CD4-positive, CD25-positive, alpha-beta regulatory T cell (primary cell): ENCODE data around the gene PTPRN2. TPM values are rescaled to one million over a fixed set of nuclear protein-coding genes. Genes with fewer than 3 reads are reported as not detected.
A peak's percentile ranks its signal among the peaks of the same experiment; 100 is the strongest.

Source experiments
- ATAC-seq, 2 donors: fragments of 150-1000 bp; cut with Tn5 transposase; one replicate each; pipeline ENCODE4 v1.10.0; 2021; ENCODE audit warnings: low read depth in 2 of 2, moderate number of reproducible peaks in 2 of 2, moderate library complexity in 1 of 2
- DNase-seq, 3 donors: peaks; one replicate each; pipeline versions ENCODE4 v3.0.0 to v3.0.0-alpha.2; 2012 to 2022; ENCODE audit warnings: mixed read lengths in 1 of 3
- H3K27ac ChIP-seq: one replicate; pipeline ENCODE4 v1.7.0; 2013; ENCODE audit warnings: mild to moderate bottlenecking, low read length; ENCODE audit not compliant: insufficient read depth, poor library complexity, severe bottlenecking
- H3K27me3 ChIP-seq: one replicate; pipeline ENCODE4 v1.7.0; 2013; ENCODE audit warnings: low read length; ENCODE audit not compliant: control insufficient read depth, insufficient read depth
- H3K36me3 ChIP-seq: one replicate; pipeline ENCODE4 v1.7.0; 2013; ENCODE audit warnings: mild to moderate bottlenecking, low read length, moderate library complexity; ENCODE audit not compliant: control insufficient read depth, insufficient read depth
- H3K4me1 ChIP-seq: 2 replicates; pipeline ENCODE4 v1.7.0; 2013; ENCODE audit warnings: mild to moderate bottlenecking, low read length; ENCODE audit not compliant: insufficient read depth, control insufficient read depth, poor library complexity, severe bottlenecking
- H3K4me3 ChIP-seq: one replicate; pipeline ENCODE4 v1.7.0; 2013; ENCODE audit warnings: low read depth, mild to moderate bottlenecking, low read length, moderate library complexity
- H3K9me3 ChIP-seq, 2 experiments: 1 replicate in 1 of 2; 2 replicates in 1 of 2; pipeline ENCODE4 v1.7.0; 2013; ENCODE audit warnings: low read length in 2 of 2, mild to moderate bottlenecking in 1 of 2, moderate library complexity in 1 of 2; ENCODE audit not compliant: control insufficient read depth in 2 of 2
- H3K27ac Mint-ChIP-seq, 3 donors: one replicate each; pipeline ENCODE4 v1.8.0; 2020 to 2022; ENCODE audit warnings: mild to moderate bottlenecking in 3 of 3, mixed read lengths in 3 of 3, moderate library complexity in 2 of 3
- H3K27me3 Mint-ChIP-seq: one replicate; pipeline ENCODE4 v1.8.0; 2022; ENCODE audit warnings: mild to moderate bottlenecking, mixed read lengths
- H3K36me3 Mint-ChIP-seq: one replicate; pipeline ENCODE4 v1.8.0; 2020; ENCODE audit warnings: mixed read lengths
- H3K4me1 Mint-ChIP-seq, 4 donors: one replicate each; pipeline ENCODE4 v1.8.0; 2020 to 2022; ENCODE audit warnings: mixed read lengths in 4 of 4, mild to moderate bottlenecking in 1 of 4
- H3K4me3 Mint-ChIP-seq, 4 donors: one replicate each; pipeline ENCODE4 v1.8.0; 2020 to 2022; ENCODE audit warnings: mild to moderate bottlenecking in 4 of 4, mixed read lengths in 4 of 4, moderate library complexity in 3 of 4
- H3K9me3 Mint-ChIP-seq, 7 donors: one replicate each; pipeline ENCODE4 v1.8.0; 2020 to 2022; ENCODE audit warnings: mixed read lengths in 7 of 7, mild to moderate bottlenecking in 3 of 7, moderate library complexity in 2 of 7
- polyA plus RNA-seq, 4 donors: library from polyadenylated mRNA; unstranded; fragments of 300-500 nt; fragmentation: Illumina TruSeq; gene quantifications; one replicate each; pipeline ENCODE4 v1.2.3, GENCODE V29; 2021
- total RNA-seq: library from RNA; stranded (reverse); gene quantifications from one replicate; pipeline ENCODE4 v1.2.3, GENCODE V29; 2022

The PTPRN2 gene
- total and polyA plus RNA-seq, 5 donors from 2014 or later, result 1.6 to 4.7 (median 2.7) TPM

DNA sequence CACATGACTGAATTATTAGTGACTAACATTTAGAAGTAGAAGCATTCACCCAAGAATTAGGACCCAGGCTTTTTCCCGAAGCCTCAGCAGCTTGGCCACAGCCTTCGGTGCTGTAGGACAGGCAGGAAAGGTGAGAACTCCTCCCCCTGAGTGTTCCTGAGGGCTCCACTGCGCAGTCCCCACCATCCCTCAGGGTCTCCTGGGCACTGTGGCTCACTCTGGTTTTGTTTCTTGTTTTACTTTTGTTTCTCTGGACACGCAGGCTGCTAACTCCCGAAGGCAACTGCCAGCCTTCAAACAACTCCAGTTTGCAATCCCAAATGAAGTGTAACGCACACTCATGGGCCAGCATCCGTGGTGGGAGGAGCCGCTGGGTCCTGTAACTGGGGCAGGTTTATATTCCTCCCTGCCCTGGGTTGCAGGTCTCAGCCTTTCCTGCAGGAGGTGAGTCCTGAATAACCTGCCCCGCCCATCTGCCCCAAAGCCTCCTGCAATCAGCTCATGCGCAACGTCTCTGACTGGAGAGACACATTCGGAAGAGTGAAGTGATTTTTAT is 492.9 kb downstream of the PTPRN2 start:
- no peak for ATAC-seq
- Mint-ChIP-seq H3K27me3 (no peaks in the 10 kb centered on the region), H3K4me3 (no peak overlapping the region), H3K9me3 (peaks cover 0 to 10% (median 1%) of the 10 kb centered on the region in 7 donors), H3K27ac (no peak overlapping the region), H3K4me1 (no peaks in the 10 kb centered on the region), H3K36me3 (no peaks in the 10 kb centered on the region)
- H3K4me3 ChIP-seq, result no peak overlapping the region
- no peak overlapping the region for H3K27ac ChIP-seq
- DNase-seq, result no peak
- no peaks in the 10 kb centered on the region for H3K27me3 ChIP-seq
- no peaks in the 10 kb centered on the region for H3K9me3 ChIP-seq
- no peaks in the 10 kb centered on the region for H3K36me3 ChIP-seq
- H3K4me1 ChIP-seq, result no peaks in the 10 kb centered on the region

DNA sequence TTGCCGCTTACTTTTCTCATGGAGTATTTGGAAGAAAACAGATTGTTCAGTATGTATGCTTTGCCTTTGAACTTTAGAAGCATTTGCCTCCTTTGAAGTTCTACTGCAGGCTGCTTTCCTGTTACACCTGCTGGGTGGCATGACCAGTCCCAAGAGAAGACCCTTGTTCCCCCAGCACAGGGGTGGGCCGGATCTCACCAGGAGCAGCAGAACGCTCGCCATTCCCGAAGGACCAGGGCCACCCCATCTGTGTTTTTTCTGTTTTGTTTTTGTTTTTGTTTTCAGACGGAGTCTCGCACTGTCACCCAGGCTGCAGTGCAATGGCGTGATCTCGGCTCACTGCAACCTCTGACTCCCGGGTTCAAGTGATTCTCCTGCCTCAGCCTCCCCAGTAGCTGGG is 493.6 kb downstream of the PTPRN2 start:
- Histone ChIP-seq H3K27ac (no peak overlapping the region), H3K4me3 (no peak overlapping the region), H3K4me1 (no peaks in the 10 kb centered on the region), H3K36me3 (no peaks in the 10 kb centered on the region), H3K9me3 (no peaks in the 10 kb centered on the region), H3K27me3 (no peaks in the 10 kb centered on the region)
- no peak for ATAC-seq
- DNase-seq, result no peak
- no peak overlapping the region for H3K4me3 Mint-ChIP-seq
- no peak overlapping the region for H3K27ac Mint-ChIP-seq
- H3K4me1 Mint-ChIP-seq, result no peaks in the 10 kb centered on the region
- H3K9me3 Mint-ChIP-seq, result peaks cover 0 to 10% (median 1%) of the 10 kb centered on the region in 7 donors
- H3K36me3 Mint-ChIP-seq, result no peaks in the 10 kb centered on the region
- no peaks in the 10 kb centered on the region for H3K27me3 Mint-ChIP-seq

DNA sequence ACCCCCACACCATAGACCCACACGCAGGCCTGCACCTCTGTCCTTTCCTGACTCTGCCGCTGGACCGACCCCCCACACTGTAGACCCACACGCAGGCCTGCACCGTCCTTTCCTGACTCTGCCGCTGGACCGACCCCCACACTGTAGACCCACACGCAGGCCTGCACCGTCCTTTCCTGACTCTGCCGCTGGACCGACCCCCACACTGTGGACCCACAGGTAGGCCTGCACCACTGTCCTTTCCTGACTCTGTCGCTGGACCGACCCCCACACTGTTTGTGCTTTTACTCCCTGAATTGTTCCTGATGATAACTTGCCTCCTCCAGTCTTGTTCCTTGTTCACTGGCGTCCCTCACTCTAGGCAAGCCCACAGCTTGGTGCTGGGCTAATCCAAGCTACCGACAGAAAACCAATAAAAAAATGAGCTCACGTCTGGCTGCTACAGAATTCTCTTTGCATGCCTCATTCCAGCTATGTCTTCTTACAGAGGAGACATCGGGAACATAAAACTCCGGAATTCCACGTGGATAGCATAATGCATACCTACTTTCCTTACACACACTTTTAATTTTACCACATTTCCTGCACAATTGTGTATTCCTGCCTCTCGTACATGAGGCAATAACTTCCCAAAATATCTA is 494.3 kb downstream of the PTPRN2 start:
- peaks cover 0 to 10% (median 1%) of the 10 kb centered on the region in 7 donors for H3K9me3 Mint-ChIP-seq
- DNase-seq (no peak), ATAC-seq (no peak)
- H3K4me3 Mint-ChIP-seq, result no peak overlapping the region
- Histone ChIP-seq H3K36me3 (no peaks in the 10 kb centered on the region), H3K9me3 (no peaks in the 10 kb centered on the region), H3K4me3 (no peak overlapping the region), H3K27me3 (no peaks in the 10 kb centered on the region), H3K27ac (no peak overlapping the region), H3K4me1 (no peaks in the 10 kb centered on the region)
- H3K36me3 Mint-ChIP-seq, result no peaks in the 10 kb centered on the region
- no peaks in the 10 kb centered on the region for H3K4me1 Mint-ChIP-seq
- H3K27ac Mint-ChIP-seq, result peak overlapping the region in 1 of 3 donors; percentile 3
- H3K27me3 Mint-ChIP-seq, result no peaks in the 10 kb centered on the region

DNA sequence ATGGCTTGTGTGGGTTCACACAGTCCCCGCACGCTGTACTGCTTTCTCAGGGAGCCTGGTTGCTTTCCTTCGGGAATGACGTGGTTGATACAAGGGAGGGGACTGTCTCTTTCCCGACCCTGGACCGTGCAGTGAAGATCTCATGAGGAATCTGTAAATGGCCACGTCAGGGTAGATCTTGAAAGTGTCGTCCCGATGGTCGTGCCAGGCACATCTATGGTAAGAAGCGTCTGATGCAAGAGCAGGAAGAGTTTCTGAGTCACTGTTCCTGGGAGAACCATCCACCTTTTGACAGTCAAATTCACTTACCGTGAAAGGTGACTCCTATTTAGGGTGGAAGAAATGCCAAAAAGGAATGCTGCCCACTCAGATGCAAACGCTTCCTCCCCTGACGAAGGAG is 500.4 kb downstream of the PTPRN2 start:
- H3K36me3 ChIP-seq, result no peaks in the 10 kb centered on the region
- no peak overlapping the region for H3K4me3 ChIP-seq
- no peak for DNase-seq
- no peak overlapping the region for H3K27ac ChIP-seq
- ATAC-seq, result no peak
- H3K27me3 ChIP-seq, result no peaks in the 10 kb centered on the region
- Mint-ChIP-seq H3K4me3 (no peak overlapping the region), H3K27me3 (no peaks in the 10 kb centered on the region), H3K9me3 (peaks cover 0 to 15% (median 4%) of the 10 kb centered on the region in 7 donors), H3K36me3 (no peaks in the 10 kb centered on the region), H3K4me1 (peaks cover 0 to 2% (median 0%) of the 10 kb centered on the region in 4 donors), H3K27ac (no peak overlapping the region)
- H3K4me1 ChIP-seq, result no peaks in the 10 kb centered on the region
- H3K9me3 ChIP-seq, result peaks cover 0 to 1% of the 10 kb centered on the region in 2 experiments

DNA sequence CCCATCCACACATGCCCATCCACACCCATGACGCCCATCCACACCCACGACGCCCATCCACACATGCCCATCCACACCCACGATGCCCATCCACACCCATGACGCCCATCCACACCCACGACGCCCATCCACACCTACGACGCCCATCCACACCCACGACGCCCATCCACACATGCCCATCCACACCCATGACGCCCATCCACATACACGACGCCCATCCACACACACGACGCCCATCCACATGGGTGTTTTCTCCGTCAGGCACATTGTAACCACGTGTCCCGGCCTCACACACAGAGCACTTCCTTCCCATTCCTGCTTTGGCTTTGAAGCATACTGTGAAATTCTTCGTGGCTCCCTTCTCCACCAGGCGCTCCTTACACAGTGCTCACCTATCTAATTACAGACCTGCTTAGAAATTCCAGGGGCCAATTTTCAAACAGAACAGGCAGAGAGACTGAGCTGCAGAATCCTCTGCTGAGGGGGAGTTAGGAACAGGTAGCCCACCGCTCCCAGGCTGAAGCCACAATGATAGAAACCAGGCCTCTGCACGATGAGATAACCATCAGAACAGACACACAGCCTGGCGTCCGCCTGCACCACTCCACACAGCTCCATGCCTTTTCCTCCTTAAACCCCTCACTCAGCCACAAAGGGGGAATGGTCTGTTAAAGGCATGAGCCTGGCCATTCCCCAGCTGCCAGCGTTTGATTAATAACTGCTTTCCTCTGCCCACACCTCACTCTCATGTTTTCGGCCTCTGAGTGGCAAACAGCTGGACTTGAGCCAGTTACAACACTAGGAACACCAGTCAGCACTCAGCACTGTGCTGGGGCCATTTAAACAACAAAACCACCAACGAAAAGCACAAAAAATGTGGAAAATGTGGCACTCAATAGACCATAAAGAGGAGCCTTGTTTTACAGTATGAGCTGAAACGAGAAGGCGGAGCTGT is 501.6 kb downstream of the PTPRN2 start:
- Mint-ChIP-seq H3K36me3 (no peaks in the 10 kb centered on the region), H3K9me3 (peaks cover 0 to 15% (median 3%) of the 10 kb centered on the region in 7 donors), H3K27me3 (no peaks in the 10 kb centered on the region), H3K27ac (no peak overlapping the region), H3K4me1 (peaks cover 0 to 2% (median 0%) of the 10 kb centered on the region in 4 donors), H3K4me3 (no peak overlapping the region)
- no peaks in the 10 kb centered on the region for H3K36me3 ChIP-seq
- no peak for ATAC-seq
- no peaks in the 10 kb centered on the region for H3K4me1 ChIP-seq
- H3K9me3 ChIP-seq, result peaks cover 0 to 1% of the 10 kb centered on the region in 2 experiments
- no peak for DNase-seq
- no peak overlapping the region for H3K4me3 ChIP-seq
- no peaks in the 10 kb centered on the region for H3K27me3 ChIP-seq
- no peak overlapping the region for H3K27ac ChIP-seq

DNA sequence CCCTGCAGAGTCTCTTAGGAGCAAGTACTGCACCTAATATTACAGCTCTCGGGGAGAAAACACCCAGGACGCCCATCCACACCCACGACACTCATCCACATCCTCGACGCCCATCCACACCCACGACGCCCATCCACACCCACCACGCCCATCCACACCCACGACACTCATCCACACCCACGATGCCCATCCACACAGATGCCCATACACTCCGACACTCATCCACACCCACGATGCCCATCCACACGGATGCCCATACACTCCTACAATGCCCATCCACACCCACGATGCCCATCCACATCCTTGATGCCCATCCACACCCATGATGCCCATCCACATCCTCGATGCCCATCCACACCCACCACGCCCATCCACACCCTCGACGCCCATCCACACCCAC is 503.1 kb downstream of the PTPRN2 start:
- H3K36me3 ChIP-seq, result no peaks in the 10 kb centered on the region
- H3K9me3 Mint-ChIP-seq, result peaks cover 0 to 12% (median 3%) of the 10 kb centered on the region in 7 donors
- peaks cover 0 to 2% (median 0%) of the 10 kb centered on the region in 4 donors for H3K4me1 Mint-ChIP-seq
- no peak overlapping the region for H3K4me3 ChIP-seq
- no peak overlapping the region for H3K27ac ChIP-seq
- DNase-seq, result no peak
- ATAC-seq, result no peak
- H3K27ac Mint-ChIP-seq, result no peak overlapping the region
- no peaks in the 10 kb centered on the region for H3K27me3 ChIP-seq
- no peak overlapping the region for H3K4me3 Mint-ChIP-seq
- no peaks in the 10 kb centered on the region for H3K36me3 Mint-ChIP-seq
- no peaks in the 10 kb centered on the region for H3K4me1 ChIP-seq
- H3K9me3 ChIP-seq, result peaks cover 0 to 1% of the 10 kb centered on the region in 2 experiments
- no peaks in the 10 kb centered on the region for H3K27me3 Mint-ChIP-seq

DNA sequence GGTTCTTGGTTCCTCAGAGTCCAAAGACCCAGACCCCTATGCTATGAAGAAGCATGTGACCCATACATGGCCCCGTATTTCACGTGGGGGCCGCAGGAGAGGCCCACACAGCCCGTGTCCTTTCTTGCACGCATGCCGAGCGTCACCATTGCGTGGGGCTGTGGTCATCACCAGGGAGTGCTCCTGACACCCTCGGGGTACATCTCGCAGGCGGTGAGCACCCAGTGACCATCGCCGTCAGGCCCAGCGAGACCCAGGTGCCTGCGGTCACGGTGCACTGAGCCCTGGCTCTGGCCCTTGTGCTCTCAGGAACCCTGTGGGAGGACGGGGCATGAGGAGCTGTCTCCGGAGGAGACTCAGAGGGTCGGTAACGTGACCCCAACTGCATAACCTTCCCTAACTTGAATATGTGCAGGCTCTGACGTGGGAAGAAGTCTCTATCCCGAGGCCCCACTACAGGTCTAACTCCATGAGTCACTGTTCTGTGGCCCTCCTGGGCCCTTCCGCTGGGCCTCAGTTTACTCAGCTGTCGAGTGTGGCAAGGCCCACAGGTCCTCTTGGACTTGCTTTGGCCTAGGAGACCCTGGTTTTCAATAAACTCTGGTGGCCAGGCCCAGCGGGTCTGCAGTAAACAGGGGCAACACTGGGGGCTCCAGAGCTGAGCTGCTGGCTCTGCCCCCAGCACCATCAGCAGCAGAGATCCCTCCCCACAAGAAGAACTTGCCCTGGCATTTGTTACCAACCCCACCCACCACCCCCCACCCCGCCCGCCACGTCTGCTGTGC is 503.9 kb downstream of the PTPRN2 start:
- H3K27ac ChIP-seq, result no peak overlapping the region
- H3K4me1 ChIP-seq, result no peaks in the 10 kb centered on the region
- Mint-ChIP-seq H3K27ac (no peak overlapping the region), H3K36me3 (no peaks in the 10 kb centered on the region), H3K4me3 (no peak overlapping the region), H3K4me1 (peaks cover 0 to 2% (median 0%) of the 10 kb centered on the region in 4 donors), H3K27me3 (no peaks in the 10 kb centered on the region), H3K9me3 (peaks cover 0 to 12% (median 3%) of the 10 kb centered on the region in 7 donors)
- peaks cover 0 to 1% of the 10 kb centered on the region in 2 experiments for H3K9me3 ChIP-seq
- no peaks in the 10 kb centered on the region for H3K36me3 ChIP-seq
- DNase-seq, result no peak
- no peaks in the 10 kb centered on the region for H3K27me3 ChIP-seq
- ATAC-seq, result no peak
- no peak overlapping the region for H3K4me3 ChIP-seq
